Heart right ventricle (tissue), 16 donors: ENCODE data around the gene TGFBR1. TPM values are rescaled to one million over a fixed set of nuclear protein-coding genes. Genes with fewer than 3 reads are reported as not detected.
"Not testable (repeated sequence)": the region's sequence is repeated elsewhere in the genome, so short reads cannot be mapped to it uniquely, and the experiment has no call there.

Experiments used
- ATAC-seq, 8 donors: fragments of 200-7000 bp; cut with Tn5 transposase; one replicate each; pipeline ENCODE4 v1.9.1; 2020; ENCODE audit warnings: mild to moderate bottlenecking in 8 of 8, moderate library complexity in 8 of 8, moderate number of reproducible peaks in 1 of 8
- DNase-seq, 2 donors: peaks; one replicate each; pipeline ENCODE4 v3.0.0-alpha.2; 2020
- H3K27ac ChIP-seq, 10 donors: fragments of 200-600 bp; sonication (generic) in 2 of 10; one replicate each; pipeline versions ENCODE4 v1.5.0 to v1.8.0; 2020 to 2022; ENCODE audit warnings: mild to moderate bottlenecking in 3 of 10
- H3K27me3 ChIP-seq, 7 donors: fragments of 200-600 bp; one replicate each; pipeline ENCODE4 v1.8.0; 2021 to 2022; ENCODE audit warnings: mild to moderate bottlenecking in 2 of 7
- H3K36me3 ChIP-seq, 9 donors: fragments of 200-600 bp; sonication (generic) in 1 of 9; one replicate each; pipeline versions ENCODE4 v1.5.0 to v1.8.0; 2020 to 2022; ENCODE audit warnings: mild to moderate bottlenecking in 2 of 9
- H3K4me1 ChIP-seq, 9 donors: fragments of 200-600 bp; sonication (generic) in 1 of 9; one replicate each; pipeline versions ENCODE4 v1.5.0 to v1.8.0; 2020 to 2022; ENCODE audit warnings: mild to moderate bottlenecking in 4 of 9
- H3K4me3 ChIP-seq, 10 donors: fragments of 200-600 bp; sonication (generic) in 2 of 10; one replicate each; pipeline versions ENCODE4 v1.5.0 to v1.8.0; 2020 to 2022; ENCODE audit warnings: mild to moderate bottlenecking in 7 of 10, moderate library complexity in 2 of 10
- H3K9me3 ChIP-seq, 11 donors: fragments of 200-600 bp in 10 of 11; sonication (generic) in 2 of 11; one replicate each; pipeline versions ENCODE4 v1.5.0 to v1.8.0; 2013 to 2022; ENCODE audit warnings: mild to moderate bottlenecking in 2 of 11, control low read depth in 1 of 11, moderate library complexity in 1 of 11
- WGBS, 2 donors: extraction: QIAGEN DNeasy Blood & Tissue Kit; methylation state at CpG; one replicate each; pipeline ENCODE4 v1.1.7; 2013; ENCODE audit warnings: inconsistent platforms in 1 of 2; 5-methylcytosine and 5-hydroxymethylcytosine counted together
- intact Hi-C, 10 donors: fragments of 100-400 bp; cut with DNase I; formaldehyde crosslinking; loops; one replicate each; pipeline versions ENCODE4 v1.11.1 to v1.14.2; 2022
- polyA plus RNA-seq, 2 donors: library from polyadenylated mRNA; stranded (reverse); fragments of 200-250 nt; gene quantifications; one replicate each; pipeline ENCODE4 v1.2.3, GENCODE V29; 2013
- total RNA-seq, 10 donors: library from RNA; stranded (reverse); fragmentation: NEBNext Ultra II Directional in 3 of 10; extraction: Animal tissue kit (Norgen Biotek cat#: 25700) in 3 of 10; gene quantifications; one replicate each; pipeline versions ENCODE4 v1.2.1 to v1.2.4, GENCODE V29; 2021 to 2023
- TF ChIP-seq, protein P1 (sequence below), 9 donors: fragments of 200-600 bp; sonication (generic) in 2 of 9; IDR thresholded peaks; one replicate each; pipeline versions ENCODE4 v1.5.0 to v1.8.0; 2021 to 2022; ENCODE audit warnings: antibody characterized with exemption in 9 of 9, mild to moderate bottlenecking in 5 of 9, moderate library complexity in 1 of 9
- donor health status: Arrhythmogenic right ventricular cardiomyopathy.
- donor health status: ischemic (EF 13 %, LVEDD 7.1; RV severe dilation, severe dysfunction).
- donor health status: healthy with polysubstance abuse.
- donor health status: DM: no; HTN: yes; CAD: no.
- donor health status: DM: no; HTN: no; CAD: no.
- donor health status: ischemic (EF 25% LVEDD 6.9; RV normal size, moderate dysfunction).
- donor health status: ischemic (EF 25% LVEDD 5.7; RV mildly dilated, moderate dysfunction).
- donor health status: healthy.
- donor health status: DM: yes; HTN: yes; CAD: no.
- donor health status: Ischemic cardiomyopathy.
- donor health status: ischemic (EF 35%, LVEDD 5.7; RV mildly dilated, moderate dysfunction).
- donor health status: nonischemic (EF 11% LVEDD 7.7; RV severe dilation, severe dysfunction).
- donor health status: DM: yes; HTN: yes; CAD: no.
- donor health status: PGD.
- donor health status: ischemic (EF 29% LVEDD 5.4; RV normal size, mild dysfunction).
- donor health status: nonischemic (EF 23%, LVEDD 6.1; RV moderate dilation, normal function).

TGFBR1 gene
- total and polyA plus RNA-seq, 12 donors = 4.9 to 25.4 (median 13.5) TPM

DNA sequence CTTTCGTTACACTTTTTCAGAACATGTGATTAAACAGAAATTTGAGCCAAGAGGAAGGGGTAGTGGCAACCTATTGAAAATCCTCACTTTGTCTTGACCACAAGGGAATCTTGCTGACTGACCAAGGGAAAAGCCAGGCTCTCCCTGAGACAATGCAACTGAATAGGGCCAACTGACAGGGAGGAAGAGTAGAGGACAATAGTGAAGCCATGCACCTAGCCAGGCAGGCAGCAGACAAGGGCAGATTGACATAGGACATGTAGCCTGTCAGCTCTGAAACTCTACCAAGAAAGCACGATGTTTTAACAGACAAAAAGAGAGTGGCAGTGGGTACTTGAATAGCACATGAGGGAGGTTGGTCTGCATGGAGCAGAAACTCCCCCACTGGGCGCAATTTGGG, 8.5 kb upstream of the TGFBR1 start:
- 72 to 75% methylated on average over 3 of the region's 3 CpGs for WGBS, 2 donors
- peaks cover 0 to 8% (median 0%) of the 10 kb centered on the region in 11 donors for H3K9me3 ChIP-seq
- no peak overlapping the region for H3K4me3 ChIP-seq
- H3K36me3 ChIP-seq = no peaks in the 10 kb centered on the region
- H3K4me1 ChIP-seq = peaks cover 0 to 10% (median 4%) of the 10 kb centered on the region in 9 donors
- H3K27ac ChIP-seq = no peak overlapping the region
- ATAC-seq (no peak), DNase-seq (no peak)
- TF ChIP-seq, protein P1, sequence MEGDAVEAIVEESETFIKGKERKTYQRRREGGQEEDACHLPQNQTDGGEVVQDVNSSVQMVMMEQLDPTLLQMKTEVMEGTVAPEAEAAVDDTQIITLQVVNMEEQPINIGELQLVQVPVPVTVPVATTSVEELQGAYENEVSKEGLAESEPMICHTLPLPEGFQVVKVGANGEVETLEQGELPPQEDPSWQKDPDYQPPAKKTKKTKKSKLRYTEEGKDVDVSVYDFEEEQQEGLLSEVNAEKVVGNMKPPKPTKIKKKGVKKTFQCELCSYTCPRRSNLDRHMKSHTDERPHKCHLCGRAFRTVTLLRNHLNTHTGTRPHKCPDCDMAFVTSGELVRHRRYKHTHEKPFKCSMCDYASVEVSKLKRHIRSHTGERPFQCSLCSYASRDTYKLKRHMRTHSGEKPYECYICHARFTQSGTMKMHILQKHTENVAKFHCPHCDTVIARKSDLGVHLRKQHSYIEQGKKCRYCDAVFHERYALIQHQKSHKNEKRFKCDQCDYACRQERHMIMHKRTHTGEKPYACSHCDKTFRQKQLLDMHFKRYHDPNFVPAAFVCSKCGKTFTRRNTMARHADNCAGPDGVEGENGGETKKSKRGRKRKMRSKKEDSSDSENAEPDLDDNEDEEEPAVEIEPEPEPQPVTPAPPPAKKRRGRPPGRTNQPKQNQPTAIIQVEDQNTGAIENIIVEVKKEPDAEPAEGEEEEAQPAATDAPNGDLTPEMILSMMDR (IDR thresholded peaks at IDR 0.05) = no peak
- peaks cover 0 to 3% (median 0%) of the 10 kb centered on the region in 7 donors for H3K27me3 ChIP-seq
- intact Hi-C loops = loop anchor here in 2 of 10 donors (10.0 kb wide), 2 partner anchors 52 to 62 kb away; no protein-coding TSS in a partner anchor

DNA sequence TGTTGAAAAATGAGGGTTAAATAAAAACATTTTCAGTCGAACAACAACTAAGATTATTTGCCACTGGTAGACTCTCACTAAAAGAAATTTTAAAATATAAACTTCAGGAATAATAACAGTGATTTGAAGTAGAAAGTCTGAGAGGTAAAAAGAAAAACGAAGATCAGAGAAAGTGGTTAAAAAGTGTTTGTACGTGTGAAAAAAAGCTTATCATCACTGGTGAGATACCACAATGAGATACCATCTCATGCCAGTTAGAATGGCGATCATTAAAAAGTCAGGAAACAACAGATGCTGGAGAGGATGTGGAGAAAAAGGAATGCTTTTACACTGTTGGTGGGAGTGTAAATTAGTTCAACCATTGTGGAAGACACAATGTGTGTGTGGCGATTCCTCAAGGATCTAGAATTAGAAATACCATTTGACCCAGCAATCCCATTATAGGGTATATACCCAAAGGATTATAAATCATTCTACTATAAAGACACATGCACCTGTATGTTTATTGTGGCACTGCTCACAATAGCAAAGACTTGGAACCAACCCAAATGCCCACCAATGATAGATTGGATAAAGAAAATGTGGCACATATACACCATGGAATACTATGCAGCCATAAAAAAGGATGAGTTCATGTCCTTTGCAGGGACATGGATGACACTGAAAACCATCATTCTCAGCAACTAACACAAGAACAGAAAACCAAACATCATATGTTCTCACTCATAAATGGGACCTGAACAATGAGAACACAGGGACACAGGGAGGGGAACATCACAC, 4.9 kb upstream of the TGFBR1 start:
- H3K4me3 ChIP-seq, H3K27me3 ChIP-seq, H3K36me3 ChIP-seq, DNase-seq, H3K27ac ChIP-seq, ATAC-seq, H3K9me3 ChIP-seq: not testable (repeated sequence)
- 93% methylated on average over 5 of the region's 5 CpGs for WGBS, 2 donors
- intact Hi-C loops = loop anchor here in 3 of 10 donors (2.0 to 10.0 kb wide), 4 partner anchors 39 to 95 kb away; no protein-coding TSS in a partner anchor
- peaks cover 0 to 29% (median 16%) of the 10 kb centered on the region in 9 donors for H3K4me1 ChIP-seq

DNA sequence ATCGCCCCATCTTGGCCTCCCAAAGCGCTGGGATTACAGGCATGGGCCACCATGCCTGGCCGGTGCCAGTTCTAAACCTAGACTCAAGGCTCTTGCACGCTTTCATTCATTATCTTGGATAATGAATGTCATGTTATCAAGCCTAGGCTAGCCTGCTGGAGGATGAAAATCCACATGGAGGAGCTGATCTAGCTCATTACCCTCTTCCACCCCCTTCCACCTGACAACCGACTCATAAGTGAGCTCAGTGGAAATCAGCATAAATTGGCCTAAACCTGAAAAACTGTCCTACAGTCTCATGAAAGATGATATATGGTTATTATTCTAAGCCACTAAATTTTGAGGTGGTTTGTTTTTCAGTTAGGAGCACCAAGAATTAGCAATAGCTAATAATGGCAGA, 3.6 kb upstream of the TGFBR1 start:
- no peak for ATAC-seq
- Histone ChIP-seq H3K9me3 (peaks cover 0 to 8% (median 0%) of the 10 kb centered on the region in 11 donors), H3K27me3 (no peaks in the 10 kb centered on the region), H3K27ac (no peak overlapping the region), H3K4me1 (peaks cover 0 to 25% (median 20%) of the 10 kb centered on the region in 9 donors), H3K4me3 (no peak overlapping the region), H3K36me3 (no peaks in the 10 kb centered on the region)
- intact Hi-C loops = loop anchor here in 1 of 10 donors (10.0 kb wide), 1 partner anchor 96 kb away; no protein-coding TSS in a partner anchor
- TF ChIP-seq, protein P1 (IDR thresholded peaks at IDR 0.05) = no peak
- no peak for DNase-seq
- 94 to 96% methylated on average over 5 of the region's 5 CpGs for WGBS, 2 donors

DNA sequence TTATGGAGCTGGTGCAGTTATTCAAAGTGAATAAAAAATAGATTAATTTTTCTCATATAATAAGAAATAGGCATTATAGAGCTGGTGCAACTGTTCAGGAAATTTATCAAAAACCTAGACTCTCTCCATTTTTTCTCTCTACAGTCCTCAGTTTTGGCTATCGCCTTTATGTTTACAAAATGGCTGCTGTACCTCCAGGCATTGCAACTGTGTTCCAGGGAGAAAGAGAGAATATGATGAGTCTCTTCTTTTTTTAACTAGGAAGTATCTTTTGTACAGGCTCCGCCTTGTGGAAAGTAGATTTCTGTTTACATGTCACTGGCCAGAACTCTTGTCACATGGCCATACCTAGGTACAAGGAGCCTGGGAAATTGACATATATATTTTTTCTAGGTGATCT, 3.1 kb upstream of the TGFBR1 start:
- intact Hi-C loops = loop anchor here in 1 of 10 donors (10.0 kb wide), 1 partner anchor 97 kb away; no protein-coding TSS in a partner anchor
- 95 to 97% methylated on average over 2 of the region's 2 CpGs for WGBS, 2 donors
- no peak overlapping the region for H3K4me3 ChIP-seq
- ATAC-seq (no peak), DNase-seq (no peak)
- H3K9me3 ChIP-seq = peaks cover 0 to 8% (median 0%) of the 10 kb centered on the region in 11 donors
- no peak overlapping the region for H3K27ac ChIP-seq
- H3K27me3 ChIP-seq = no peaks in the 10 kb centered on the region
- TF ChIP-seq, protein P1 (IDR thresholded peaks at IDR 0.05) = no peak
- peaks cover 4 to 28% (median 22%) of the 10 kb centered on the region in 9 donors for H3K4me1 ChIP-seq
- no peaks in the 10 kb centered on the region for H3K36me3 ChIP-seq
